Panc1 (cell line): ENCODE results near the gene GTF2H4.

Source experiments
- CTCF ChIP-seq: fragments of 450-650 bp; IDR thresholded peaks from 2 replicates; pipeline ENCODE4 v1.5.1; 2017; ENCODE audit warnings: mild to moderate bottlenecking
- SIN3A ChIP-seq: IDR thresholded peaks from 2 replicates; pipeline ENCODE4 v1.6.1; 2012; ENCODE audit warnings: low read depth, mild to moderate bottlenecking, low read length, moderate library complexity, borderline replicate concordance; ENCODE audit not compliant: insufficient read depth

DNA sequence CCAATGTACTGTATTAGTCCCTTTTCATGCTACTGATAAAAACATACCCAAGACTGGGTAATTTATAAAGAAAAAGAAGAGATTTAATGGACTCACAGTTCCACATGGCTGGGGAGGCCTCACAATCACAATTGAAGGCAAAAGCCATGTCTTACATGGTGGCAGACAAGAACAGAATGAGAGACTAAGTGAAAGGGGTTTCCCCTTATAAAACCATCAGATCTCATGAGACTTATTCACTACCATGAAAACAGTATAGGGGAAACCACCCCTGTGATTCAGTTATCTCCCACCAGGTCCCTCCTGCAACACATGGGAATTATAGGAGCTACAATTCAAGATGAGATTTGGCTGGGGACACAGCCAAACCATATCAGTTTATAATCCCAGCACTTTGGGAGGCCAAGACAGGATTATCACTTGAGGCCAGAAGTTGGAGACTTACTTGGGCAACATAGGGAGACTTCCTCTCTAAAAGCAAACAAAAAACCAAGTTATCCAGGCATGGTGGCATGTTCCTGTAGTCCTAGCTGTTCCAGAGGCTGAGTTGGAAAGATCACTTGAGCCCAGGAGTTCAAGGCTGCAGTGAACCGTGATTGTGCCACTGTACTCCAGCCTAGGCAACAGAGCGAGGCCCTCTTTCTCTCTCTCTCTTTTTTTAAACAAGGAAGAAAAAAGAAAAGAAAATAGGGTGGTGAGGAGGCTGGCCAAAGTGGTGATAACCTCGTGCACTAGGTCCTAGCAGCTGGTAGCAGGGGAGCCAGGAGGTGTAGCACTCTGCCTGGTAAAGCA lies 46.6 kb upstream of the GTF2H4 start:
- no peak for TF ChIP-seq CTCF
- no peak for TF ChIP-seq SIN3A
